OCI-LY3 (cell line): ENCODE data around the gene GPT2.

Experiments
- H2AFZ ChIP-seq: fragments of 200-600, 300-600 bp; shearing (Covaris generic); 2 replicates; pipeline ENCODE4 v1.6.0; 2014; ENCODE audit warnings: antibody characterized with exemption, low read depth, low read length
- H3K27ac ChIP-seq: fragments of 200-600, 300-600 bp; sonication (generic); 2 replicates; pipeline ENCODE4 v1.5.1; 2014; ENCODE audit warnings: mild to moderate bottlenecking, low read length, moderate library complexity, mixed read lengths
- H3K27me3 ChIP-seq: fragments of 200-600, 300-600 bp; sonication (generic); 2 replicates; pipeline ENCODE4 v1.6.1; 2014; ENCODE audit warnings: low read depth, low read length, mixed read lengths
- H3K36me3 ChIP-seq: fragments of 200-600, 300-600 bp; sonication (generic); replicated peaks from 2 replicates; pipeline ENCODE3; 2014; ENCODE audit warnings: low read depth, low read length, mixed read lengths
- H3K4me1 ChIP-seq: fragments of 300-600, 200-600 bp; sonication (generic); 2 replicates; pipeline ENCODE4 v1.6.1; 2014; ENCODE audit warnings: low read length, mixed read lengths
- H3K4me2 ChIP-seq: fragments of 200-600, 300-600 bp; sonication (generic); 2 replicates; pipeline ENCODE4 v1.6.1; 2014; ENCODE audit warnings: low read length, mixed read lengths
- H3K4me3 ChIP-seq: fragments of 300-600, 200-600 bp; sonication (generic); 2 replicates; pipeline ENCODE4 v1.5.1; 2014; ENCODE audit warnings: antibody characterized with exemption, mild to moderate bottlenecking, low read length, moderate library complexity
- H3K79me2 ChIP-seq: fragments of 300-600, 200-600 bp; shearing (Covaris generic); 2 replicates; pipeline ENCODE4 v1.6.1; 2014; ENCODE audit warnings: mild to moderate bottlenecking, low read length, mixed read lengths
- H3K9ac ChIP-seq: fragments of 300-600, 200-600 bp; shearing (Covaris generic); 2 replicates; pipeline ENCODE4 v1.6.0; 2014; ENCODE audit warnings: mild to moderate bottlenecking, low read length, moderate library complexity
- H3K9me3 ChIP-seq: fragments of 200-600, 300-600 bp; shearing (Covaris generic); 2 replicates; pipeline ENCODE4 v1.6.1; 2014; ENCODE audit warnings: low read length, mixed read lengths; ENCODE audit not compliant: insufficient read depth
- H4K20me1 ChIP-seq: fragments of 200-600, 300-600 bp; sonication (generic); 2 replicates; pipeline ENCODE4 v1.6.1; 2016; ENCODE audit warnings: low read length, mixed read lengths; ENCODE audit not compliant: insufficient read depth
- CTCF ChIP-seq: fragments of 200-600, 300-600 bp; sonication (generic); IDR thresholded peaks from 2 replicates; pipeline ENCODE4 v1.5.1; 2014; ENCODE audit warnings: antibody characterized with exemption, low read length, low read depth
- EZH2phosphoT487 ChIP-seq: fragments of 200-600 bp; shearing (Covaris generic); IDR thresholded peaks from 2 replicates; pipeline ENCODE4 v1.6.1; 2018; ENCODE audit warnings: antibody characterized with exemption, mixed run types, low read depth

The GPT2 gene

GRCh38 chr16:46961373-46962353 is 77.5 kb downstream of the GPT2 start:
- peaks cover 43% of the 10 kb centered on the region for H3K79me2 ChIP-seq
- peaks cover 60% of the 10 kb centered on the region for H3K36me3 ChIP-seq
- no peak overlapping the region for H3K4me2 ChIP-seq
- no peaks in the 10 kb centered on the region for H3K9me3 ChIP-seq
- H3K4me3 ChIP-seq, result no peak overlapping the region
- H3K4me1 ChIP-seq, result no peaks in the 10 kb centered on the region
- peaks cover 18% of the 10 kb centered on the region for H4K20me1 ChIP-seq
- no peak overlapping the region for H2AFZ ChIP-seq
- TF ChIP-seq EZH2phosphoT487, result no peak
- no peak for TF ChIP-seq CTCF
- H3K27me3 ChIP-seq, result no peaks in the 10 kb centered on the region
- H3K9ac ChIP-seq, result no peak overlapping the region
- H3K27ac ChIP-seq, result no peak overlapping the region

- Histone ChIP-seq H3K27ac (no peak overlapping the region), H3K4me1 (no peaks in the 10 kb centered on the region), H3K9ac (no peak overlapping the region), H2AFZ (no peak overlapping the region), H4K20me1 (peaks cover 18% of the 10 kb centered on the region), H3K4me2 (no peak overlapping the region), H3K79me2 (peaks cover 43% of the 10 kb centered on the region), H3K9me3 (no peaks in the 10 kb centered on the region), H3K27me3 (no peaks in the 10 kb centered on the region), H3K36me3 (peaks cover 62% of the 10 kb centered on the region), H3K4me3 (no peak overlapping the region)
- TF ChIP-seq EZH2phosphoT487, result no peak
- TF ChIP-seq CTCF, result no peak
These were observed 78.5 kb downstream of the GPT2 start for GRCh38 chr16:46962629-46963028.

- no peak for TF ChIP-seq EZH2phosphoT487
- TF ChIP-seq CTCF, result no peak
- Histone ChIP-seq H3K9me3 (no peaks in the 10 kb centered on the region), H3K4me2 (no peak overlapping the region)
These were observed 83.9 kb downstream of the GPT2 start for GRCh38 chr16:46968063-46968435.

GRCh38 chr16:46970089-46970488 is 85.9 kb downstream of the GPT2 start:
- peaks cover 18% of the 10 kb centered on the region for H3K4me1 ChIP-seq
- H3K4me2 ChIP-seq, result no peak overlapping the region
- no peaks in the 10 kb centered on the region for H3K27me3 ChIP-seq
- H3K4me3 ChIP-seq, result no peak overlapping the region
- no peak for TF ChIP-seq EZH2phosphoT487
- TF ChIP-seq CTCF, result no peak
- peaks cover 70% of the 10 kb centered on the region for H3K79me2 ChIP-seq
- H3K9ac ChIP-seq, result no peak overlapping the region
- H4K20me1 ChIP-seq, result peaks cover 10% of the 10 kb centered on the region
- H3K27ac ChIP-seq, result no peak overlapping the region
- H2AFZ ChIP-seq, result no peak overlapping the region
- H3K9me3 ChIP-seq, result no peaks in the 10 kb centered on the region
- H3K36me3 ChIP-seq, result peaks cover 52% of the 10 kb centered on the region

More at GRCh38 chr16:46968063-46968435, 83.9 kb downstream of the GPT2 start:
- no peak overlapping the region for H2AFZ ChIP-seq
- H3K36me3 ChIP-seq, result peaks cover 58% of the 10 kb centered on the region
- peaks cover 10% of the 10 kb centered on the region for H3K4me1 ChIP-seq
- no peak overlapping the region for H3K27ac ChIP-seq
- peaks cover 10% of the 10 kb centered on the region for H4K20me1 ChIP-seq
- H3K9ac ChIP-seq, result no peak overlapping the region
- H3K4me3 ChIP-seq, result no peak overlapping the region
- no peaks in the 10 kb centered on the region for H3K27me3 ChIP-seq
- H3K79me2 ChIP-seq, result peaks cover 60% of the 10 kb centered on the region
